ENCODE data around the gene IFI27. TPM values are rescaled to one million over a fixed set of nuclear protein-coding genes. Genes with fewer than 3 reads are reported as not detected.

IFI27 gene
- total and polyA plus RNA-seq, 2 of the 8 experiments (the other 6 are each of a cell fraction or from before 2014, with no cell fraction given) = 0.76 to 2.2 TPM

DNA sequence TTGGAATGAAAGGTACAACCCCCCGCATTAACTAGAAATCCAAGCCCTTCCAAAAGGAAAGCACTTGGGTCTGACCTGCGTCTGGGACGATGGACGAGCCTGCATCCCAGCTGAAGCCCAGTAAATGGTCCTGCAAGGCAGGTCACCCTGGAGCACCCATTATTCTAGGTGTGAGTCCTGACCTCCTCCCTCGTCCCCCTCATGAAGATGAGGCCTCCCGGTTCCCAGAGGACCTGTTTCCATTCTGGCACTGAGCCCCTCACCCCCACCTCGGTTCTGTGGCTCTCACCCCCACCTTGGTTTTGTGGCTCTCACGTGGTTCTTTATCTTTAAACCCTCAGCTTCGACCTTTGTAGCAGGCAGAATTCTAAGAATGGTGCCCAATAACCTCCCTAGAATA is 7.3 kb downstream of the IFI27 start:
- H2BK20ac ChIP-seq (ENCODE audit: low read length) = no peak overlapping the region
- no peak overlapping the region for H3K23ac ChIP-seq (ENCODE audit: insufficient read length)
- FAIRE-seq (no peak), DNase-seq (ENCODE audit: low read depth in 1 of 2, low spot score in 2 of 2) (no peak)
- peaks cover 0 to 2% (median 0%) of the 10 kb centered on the region in 4 experiments; a peak in 1 of 7 replicates for H3K27me3 ChIP-seq (replicated peaks in 1 of 4; ENCODE audit: control insufficient read depth in 3 of 4, extremely low read depth in 1 of 4, insufficient read depth in 3 of 4, low read length in 3 of 4)
- H3K79me2 ChIP-seq (ENCODE audit: control insufficient read depth in 1 of 2, insufficient read depth in 2 of 2, low read length in 2 of 2) = no peaks in the 10 kb centered on the region
- no peak overlapping the region for H3K4me2 ChIP-seq (ENCODE audit: insufficient read depth in 1 of 2, low read depth in 2 of 2, low read length in 2 of 2)
- 90% methylated on average over 9 of the region's 9 CpGs; no CpG with 5 or more reads in 1 of the 2 experiments for WGBS, 2 experiments (ENCODE audit: extremely low coverage in 1 of 2, insufficient coverage in 1 of 2, insufficient read length in 1 of 2, insufficient replicate concordance in 2 of 2, low coverage in 1 of 2, low lambda C conversion rate in 2 of 2, missing lambda C conversion rate in 1 of 2)
- H2AK5ac ChIP-seq (ENCODE audit: low read depth, low read length) = no peak overlapping the region
- no peak overlapping the region for H4K5ac ChIP-seq (ENCODE audit: insufficient read length, low read depth, low read length)
- no peak overlapping the region for H4K91ac ChIP-seq (replicated peaks; ENCODE audit: insufficient read length, low read length)
- no peak overlapping the region for H2AFZ ChIP-seq (ENCODE audit: low read length)
- CTCF ChIA-PET (ENCODE audit: partially characterized antibody) = interaction anchor here (1.2 kb wide), 1 partner anchor 66 kb away, joined by 3 read pairs; no protein-coding TSS in a partner anchor
- no peak overlapping the region for H2BK5ac ChIP-seq (ENCODE audit: low read depth, low read length)
- H3K18ac ChIP-seq (ENCODE audit: extremely low read depth, low read length) = no peak overlapping the region
- H3K27ac ChIP-seq (ENCODE audit: low read depth, low read length) = no peak overlapping the region
- no peak overlapping the region for H4K8ac ChIP-seq (ENCODE audit: extremely low read depth, insufficient read depth, low read length)
- POLR2A ChIA-PET (ENCODE audit: partially characterized antibody) = interaction anchor here (3.7 kb wide), 1 partner anchor 11 kb away, joined by 11 read pairs; the partner anchor contains the start of gene IFI27L2
- H3K79me1 ChIP-seq (ENCODE audit: low read depth, low read length) = no peaks in the 10 kb centered on the region
- no peak overlapping the region for H3K4ac ChIP-seq (replicated peaks; ENCODE audit: insufficient read length, low read depth, low read length)
- H3K56ac ChIP-seq (replicated peaks; ENCODE audit: insufficient read length, low read depth, low read length) = no peak overlapping the region
- H3K9me3 ChIP-seq (ENCODE audit: insufficient read depth in 2 of 2, low read depth in 1 of 2, low read length in 1 of 2) = peaks cover 2 to 7% of the 10 kb centered on the region in 2 experiments; a peak in 1 of 4 replicates
- no peak overlapping the region for H2BK15ac ChIP-seq (ENCODE audit: low read length)
- no peaks in the 10 kb centered on the region for H4K20me1 ChIP-seq (replicated peaks in 1 of 2; ENCODE audit: control insufficient read depth in 1 of 2, insufficient read depth in 2 of 2, low read length in 2 of 2)
- TF ChIP-seq SAP30 (IDR thresholded peaks at IDR 0.05; ENCODE audit: insufficient read depth, insufficient replicate concordance, low read length) (no peak), POLR2AphosphoS5 (IDR thresholded peaks at IDR 0.05; ENCODE audit: low read depth, low read length) (no peak), CTBP2 (IDR thresholded peaks at IDR 0.05; ENCODE audit: borderline replicate concordance, insufficient read depth, insufficient read length, low read length) (no peak), ZNF274 (IDR thresholded peaks at IDR 0.05; ENCODE audit: borderline replicate concordance, extremely low read depth, low read length) (no peak), RAD21 (IDR thresholded peaks at IDR 0.05 in 1 of 2, conservative IDR thresholded peaks at IDR 0.05 in 1 of 2; ENCODE audit: low read depth in 2 of 2, low read length in 2 of 2) (no peak), EGR1 (IDR thresholded peaks at IDR 0.05; ENCODE audit: borderline replicate concordance, low read depth, low read length) (no peak), BACH1 (IDR thresholded peaks at IDR 0.05; ENCODE audit: low read length) (no peak), TAF1 (IDR thresholded peaks at IDR 0.05; ENCODE audit: low read depth, low read length) (no peak), TEAD4 (IDR thresholded peaks at IDR 0.05; ENCODE audit: low read depth, low read length) (no peak), KDM4A (IDR thresholded peaks at IDR 0.05; ENCODE audit: low read depth, low read length, severe bottlenecking) (no peak), CREB1 (IDR thresholded peaks at IDR 0.05) (no peak)
- TF ChIP-seq, protein P1, sequence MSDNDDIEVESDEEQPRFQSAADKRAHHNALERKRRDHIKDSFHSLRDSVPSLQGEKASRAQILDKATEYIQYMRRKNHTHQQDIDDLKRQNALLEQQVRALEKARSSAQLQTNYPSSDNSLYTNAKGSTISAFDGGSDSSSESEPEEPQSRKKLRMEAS (IDR thresholded peaks at IDR 0.05) = no peak
- no peak overlapping the region for H3K9ac ChIP-seq (replicated peaks in 1 of 4; ENCODE audit: extremely low read depth in 1 of 4, low read depth in 3 of 4, low read length in 3 of 4)
- no peaks in the 10 kb centered on the region for H3K4me1 ChIP-seq (replicated peaks in 1 of 4; ENCODE audit: control insufficient read depth in 3 of 4, insufficient read depth in 4 of 4, low read length in 3 of 4)
- H3K36me3 ChIP-seq (ENCODE audit: control insufficient read depth in 2 of 4, insufficient read depth in 4 of 4, low read length in 3 of 4) = no peaks in the 10 kb centered on the region
- H3K14ac ChIP-seq (ENCODE audit: insufficient read length) = no peak overlapping the region
- no peak overlapping the region for H3K4me3 ChIP-seq (ENCODE audit: extremely low read depth in 1 of 4, insufficient read depth in 2 of 4, low read depth in 3 of 4, low read length in 4 of 4)
- no peak overlapping the region for H2BK12ac ChIP-seq (ENCODE audit: low read depth, low read length)
- H2BK120ac ChIP-seq (replicated peaks; ENCODE audit: low read depth, low read length) = no peak overlapping the region
- no peaks in the 10 kb centered on the region for H3K23me2 ChIP-seq (ENCODE audit: low read depth, low read length)
